Stimulated activated CD8-positive, alpha-beta memory T cell treated with anti-CD3 and anti-CD28 coated beads, Interleukin-4, amount 100 ng/mL, for 1 hour (primary cell): ENCODE measurements around the gene TEKT4.
"Not testable (repeated sequence)": the region's sequence is repeated elsewhere in the genome, so short reads cannot be mapped to it uniquely, and the experiment has no call there.

ENCODE experiments used
- DNase-seq, 2 donors: peaks; one replicate each; pipeline ENCODE4 v3.0.0-alpha.2; 2020; ENCODE audit warnings: low read depth in 2 of 2, low spot score in 1 of 2

The TEKT4 gene

DNA sequence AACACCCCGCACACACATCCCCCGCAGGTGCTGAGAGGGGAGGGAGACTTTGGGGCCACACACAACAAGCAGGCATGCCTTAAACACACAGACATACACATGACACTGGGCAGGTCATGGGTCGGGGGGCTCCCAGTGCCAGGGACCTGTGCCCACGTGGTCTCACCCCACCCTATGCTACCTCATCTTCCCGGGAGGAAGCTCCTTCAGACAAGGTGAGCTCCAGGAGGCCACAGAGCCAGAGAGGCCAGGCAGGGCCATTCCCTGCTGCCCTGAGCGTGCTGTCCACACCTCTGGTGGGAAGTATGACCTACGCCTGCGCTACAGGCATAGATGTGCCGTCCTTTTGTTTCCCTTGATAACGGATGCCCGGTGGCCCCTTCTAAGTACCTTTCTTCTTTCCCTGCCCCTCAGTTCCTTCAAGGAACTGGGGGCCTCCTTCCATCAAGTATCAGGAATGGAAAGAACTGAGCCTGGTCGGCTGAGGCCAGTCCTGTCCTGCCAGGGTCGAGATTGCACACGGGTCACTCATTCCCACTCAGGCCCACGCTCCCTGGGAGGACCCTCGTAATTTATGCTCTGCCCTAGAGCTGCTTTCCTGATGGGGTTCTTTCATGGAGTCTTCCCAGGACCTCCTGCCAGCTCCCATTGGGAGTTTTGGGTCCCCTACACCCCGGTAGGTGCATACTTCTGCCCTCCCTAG is 4.7 kb downstream of the TEKT4 start:
- no peak for DNase-seq

DNA sequence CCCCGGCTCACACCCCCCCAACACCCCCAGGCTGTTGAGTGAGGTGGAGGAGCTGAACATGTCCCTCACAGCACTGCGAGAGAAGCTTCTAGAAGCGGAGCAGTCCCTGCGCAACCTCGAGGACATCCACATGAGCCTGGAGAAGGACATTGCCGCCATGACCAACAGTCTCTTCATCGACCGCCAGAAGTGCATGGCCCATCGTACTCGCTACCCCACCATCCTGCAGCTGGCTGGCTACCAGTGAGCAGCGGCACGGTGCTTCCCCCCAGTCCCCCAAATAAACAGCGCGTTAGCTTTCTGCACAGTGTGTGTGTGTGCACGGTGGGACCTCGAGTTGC is 5.3 kb downstream of the TEKT4 start:
- DNase-seq = no peak

DNA sequence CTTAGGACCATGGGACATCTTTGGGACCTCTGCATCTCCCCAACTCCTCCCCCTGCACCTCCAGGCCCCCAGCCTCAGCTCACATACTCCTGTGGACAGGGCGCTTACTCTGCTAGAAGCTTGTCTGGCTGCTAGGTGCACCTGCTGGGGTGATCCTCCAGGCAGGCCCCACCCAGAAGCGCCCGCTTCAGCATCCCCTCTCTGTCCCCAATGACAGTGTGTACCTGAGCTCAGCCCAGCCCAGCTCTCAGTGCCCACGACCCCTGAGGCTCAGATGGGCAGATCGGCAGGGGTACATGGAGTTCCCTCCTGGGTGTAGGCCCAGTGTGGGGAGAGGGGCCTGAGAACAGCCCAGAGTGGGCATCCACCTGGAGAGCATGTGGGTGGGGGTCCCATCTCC is 5.9 kb downstream of the TEKT4 start:
- DNase-seq = no peak

DNA sequence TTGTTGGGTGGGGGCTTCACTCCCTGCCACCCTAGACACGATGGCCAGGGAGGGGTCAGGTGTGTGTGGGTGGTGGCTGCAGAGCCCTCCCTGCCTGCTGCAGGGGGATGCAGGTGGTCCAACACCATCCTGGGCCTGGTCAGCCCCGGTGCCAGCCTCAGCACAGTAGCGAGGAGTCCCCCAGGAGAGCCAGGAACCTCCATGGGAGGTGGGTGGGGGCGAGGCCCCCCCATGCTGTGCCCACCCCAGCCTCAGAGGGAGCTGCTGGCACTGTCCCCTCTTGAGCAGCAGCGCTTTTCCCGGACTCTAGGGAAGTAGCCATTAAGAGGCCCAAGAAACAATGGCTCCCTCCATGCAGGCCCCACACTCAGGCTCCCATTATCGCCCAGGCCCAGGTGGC is 7.3 kb downstream of the TEKT4 start:
- not testable (repeated sequence) for DNase-seq

DNA sequence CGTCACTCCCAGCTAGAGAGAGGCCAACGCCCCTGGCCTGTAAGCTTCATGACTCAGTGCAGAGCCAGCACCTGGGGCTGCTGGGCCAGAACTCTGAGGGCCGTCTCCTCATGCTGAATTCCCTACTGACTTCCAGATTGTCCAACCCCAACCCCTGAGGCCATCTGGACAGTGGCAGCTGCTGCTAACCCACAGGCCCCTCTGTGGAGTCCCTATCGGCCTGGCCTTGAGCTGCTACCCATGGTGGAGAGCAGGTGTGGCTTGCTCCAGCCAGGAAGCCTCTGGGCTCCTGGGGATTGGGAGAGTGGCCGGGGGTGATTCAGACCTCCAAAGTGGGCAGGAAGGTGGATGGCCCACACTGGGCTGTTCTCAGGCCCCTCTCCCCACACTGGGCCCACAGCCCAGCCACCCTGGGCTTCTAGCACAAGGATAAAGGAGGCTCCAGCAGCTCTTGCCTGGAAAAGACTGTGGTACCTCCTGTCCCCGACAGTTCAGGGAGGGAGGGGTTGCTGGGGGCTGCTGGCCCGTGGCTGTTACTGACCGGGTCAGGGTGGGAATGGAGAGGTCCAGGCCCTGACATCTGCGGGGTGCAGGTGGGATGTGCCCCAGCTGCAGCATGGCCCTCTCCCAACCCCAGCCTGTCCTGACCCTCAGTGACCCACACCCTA is 8.2 kb downstream of the TEKT4 start:
- DNase-seq = no peak

DNA sequence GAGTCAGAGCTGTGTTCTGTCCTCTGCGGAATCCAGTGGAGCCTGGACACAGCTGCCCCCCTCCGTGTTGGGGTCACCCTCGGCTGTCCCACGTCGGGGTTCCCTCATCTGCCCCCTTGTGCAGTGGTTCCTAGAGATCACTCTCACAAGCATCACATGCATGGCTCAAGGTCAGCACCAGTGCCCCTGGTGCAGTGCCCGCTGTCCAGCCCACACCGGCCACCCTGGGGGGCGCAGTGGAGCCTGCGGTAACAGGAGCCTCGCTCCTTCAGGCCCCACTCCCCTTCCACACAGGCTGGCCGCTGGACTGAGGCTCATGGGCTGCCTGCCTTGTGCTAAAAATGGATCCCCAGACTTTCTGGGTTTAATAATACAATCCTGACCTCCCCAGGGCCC is 8.8 kb downstream of the TEKT4 start:
- no peak for DNase-seq

DNA sequence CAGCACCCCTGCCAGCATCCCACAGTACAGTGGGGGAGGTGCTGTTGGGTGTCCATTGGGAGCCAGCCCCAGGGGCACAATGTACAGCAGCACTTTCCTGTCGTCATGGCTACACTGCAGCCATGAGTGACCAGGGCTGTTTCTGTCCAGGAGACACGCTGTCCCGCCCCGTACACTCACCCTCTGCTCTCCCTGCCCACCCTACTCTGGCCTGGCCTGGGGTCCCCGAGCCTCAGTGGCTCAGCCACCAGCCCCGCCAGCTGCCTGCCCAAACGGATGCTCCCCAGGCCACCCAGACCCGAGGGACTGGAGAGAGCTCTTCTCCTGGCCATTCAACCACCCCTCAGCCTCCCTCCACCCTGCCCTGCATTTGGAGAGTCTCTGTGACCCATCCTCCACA is 9.3 kb downstream of the TEKT4 start:
- no peak for DNase-seq

DNA sequence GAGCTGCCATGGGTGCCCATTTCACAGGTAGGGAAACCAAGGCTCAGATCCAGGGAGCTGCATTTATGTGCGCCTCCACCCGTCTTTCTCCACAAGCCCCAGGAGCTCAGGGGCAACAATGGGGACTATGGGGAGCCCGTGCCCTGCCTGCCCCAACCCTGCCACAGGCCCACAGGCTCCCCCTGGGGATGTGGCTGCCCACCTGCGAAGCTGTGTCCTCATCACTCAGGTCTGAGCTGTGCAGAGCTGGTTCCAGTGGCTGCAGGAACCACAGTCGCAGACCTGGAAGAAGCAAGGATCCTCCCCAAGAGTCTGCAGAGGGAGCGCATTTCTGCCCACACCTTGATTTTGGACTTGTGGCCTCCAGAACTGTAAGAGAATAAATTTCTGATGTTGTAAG is 9.8 kb downstream of the TEKT4 start:
- no peak for DNase-seq

DNA sequence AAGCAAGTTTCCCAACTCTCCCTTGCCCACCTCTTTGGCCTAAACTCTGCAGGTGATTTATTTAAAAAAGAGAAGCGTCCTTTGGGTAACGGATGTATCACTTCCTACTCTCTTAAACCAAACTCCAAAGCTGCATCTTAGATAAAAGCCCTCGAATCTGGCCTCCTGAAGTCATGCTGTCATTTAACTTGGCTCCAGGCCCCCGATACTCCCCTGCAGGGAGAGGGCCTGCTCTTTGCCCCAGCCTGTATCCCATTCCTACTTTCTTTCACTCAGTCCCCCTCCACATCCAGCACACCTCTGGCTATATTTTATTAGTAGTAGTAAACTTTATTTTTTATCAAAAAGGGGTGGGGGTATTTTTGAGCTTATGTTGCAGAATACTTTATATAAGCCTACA is 19.0 kb downstream of the TEKT4 start:
- DNase-seq = no peak

DNA sequence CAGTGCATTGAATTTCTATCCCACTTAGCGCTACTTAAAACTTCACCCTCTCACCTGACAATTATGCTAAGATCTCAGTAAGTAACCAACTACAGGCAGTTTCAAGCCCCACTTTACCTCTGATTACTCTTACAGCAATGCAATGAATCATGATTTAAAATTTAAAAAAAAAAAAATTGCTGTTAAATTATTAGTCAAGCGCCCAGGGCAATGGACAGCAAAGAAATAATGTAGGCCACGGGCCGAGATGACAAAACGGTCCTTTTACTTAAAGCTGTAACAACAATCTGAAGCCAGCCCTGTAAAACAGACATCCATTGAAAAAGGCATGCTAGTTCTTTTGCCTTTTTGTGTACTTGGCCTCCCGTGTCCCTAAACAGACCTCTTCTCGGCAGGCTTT is 24.0 kb downstream of the TEKT4 start:
- not testable (repeated sequence) for DNase-seq

DNA sequence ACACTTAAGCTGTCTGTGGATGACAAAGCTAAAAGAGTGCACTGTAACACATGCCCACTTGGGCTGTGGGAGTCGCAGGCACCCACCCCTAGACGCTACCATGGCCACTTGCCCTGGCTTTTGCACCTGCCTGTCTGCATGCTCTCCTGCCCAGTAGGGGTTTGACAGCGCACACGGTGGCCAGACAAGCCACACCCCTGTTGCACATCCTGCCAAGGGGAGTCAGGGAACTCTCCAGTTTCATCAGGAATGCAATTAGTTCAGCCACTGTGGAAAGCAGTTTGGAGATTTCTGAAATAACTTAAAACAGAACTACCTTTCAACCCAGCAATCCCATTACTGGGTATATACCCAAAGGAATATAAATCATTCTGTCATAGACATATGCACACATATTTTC is 35.7 kb downstream of the TEKT4 start:
- DNase-seq = not testable (repeated sequence)

DNA sequence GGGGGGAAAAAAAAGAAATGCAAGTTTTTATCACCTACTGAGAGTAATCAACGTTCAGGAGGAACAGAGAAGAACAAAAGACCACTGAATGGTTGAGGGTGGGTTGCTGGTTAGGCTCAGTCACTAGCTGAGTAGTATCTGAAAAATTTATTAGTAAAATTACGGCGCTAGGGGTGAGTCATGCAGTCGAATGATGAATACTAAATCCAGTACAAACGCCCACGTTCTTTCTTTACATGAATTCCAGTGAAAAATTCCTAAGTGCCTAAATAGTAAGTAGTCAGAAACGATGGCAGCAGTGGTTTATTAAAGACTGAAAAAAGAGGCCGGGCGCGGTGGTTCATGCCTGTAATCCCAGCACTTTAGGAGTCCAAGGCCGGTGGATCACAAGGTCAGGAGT is 52.0 kb downstream of the TEKT4 start:
- no peak for DNase-seq

DNA sequence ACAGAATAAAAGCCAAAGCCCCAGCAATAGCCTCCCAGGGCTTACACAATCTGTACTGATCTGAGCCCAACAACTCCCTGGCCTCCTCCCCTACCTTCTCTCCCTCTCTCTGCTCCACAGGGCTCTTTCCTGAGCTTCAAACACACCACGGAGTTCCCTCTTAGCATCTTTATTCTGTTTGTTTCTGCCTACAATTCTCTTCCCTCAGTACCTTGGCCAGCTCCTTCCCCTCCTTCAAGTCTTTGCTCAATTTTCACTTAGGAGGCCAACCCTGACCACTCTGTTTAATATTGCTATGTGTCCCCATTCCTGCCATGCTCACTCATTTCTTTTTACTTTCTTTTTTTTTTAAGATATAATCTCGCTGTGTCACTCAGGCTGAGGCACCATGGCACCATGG is 53.8 kb downstream of the TEKT4 start:
- DNase-seq = not testable (repeated sequence)
